Fibroblast of skin of back (primary cell): ENCODE results near the gene PCNX2.
A peak's percentile ranks its signal among the peaks of the same experiment; 100 is the strongest.
"Not testable (repeated sequence)": the region's sequence is repeated elsewhere in the genome, so short reads cannot be mapped to it uniquely, and the experiment has no call there.

Experiments
- DNase-seq: peaks from one replicate; pipeline ENCODE4 v3.0.0-alpha.2; 2013

The PCNX2 gene

GRCh38 chr1:233157245-233157644, 138.3 kb downstream of the PCNX2 start:
- no peak for DNase-seq

DNA sequence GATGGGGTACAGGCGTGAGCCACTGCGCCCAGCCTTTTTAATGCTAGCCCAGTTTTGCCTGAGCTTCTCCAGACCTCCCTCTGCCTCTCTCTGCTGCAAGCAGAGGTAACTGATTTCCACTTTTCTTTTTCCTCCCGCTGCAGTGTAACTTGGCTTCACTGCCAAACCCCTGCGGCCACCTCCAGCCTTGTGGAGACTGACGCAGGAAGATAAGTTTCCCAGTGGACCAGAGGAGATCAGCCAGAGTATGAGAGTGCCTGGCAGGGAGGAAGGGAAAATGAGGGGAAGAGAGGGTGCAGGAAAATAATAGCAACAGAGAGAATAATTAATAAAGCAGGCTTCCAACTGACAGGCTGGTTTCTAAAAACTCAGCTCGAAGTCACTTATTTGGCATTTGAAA, 143.7 kb downstream of the PCNX2 start:
- no peak for DNase-seq

GRCh38 chr1:233144434-233144833, 151.1 kb downstream of the PCNX2 start:
- no peak for DNase-seq

GRCh38 chr1:233143241-233143640, 152.3 kb downstream of the PCNX2 start:
- DNase-seq: peak; percentile 12

GRCh38 chr1:233140974-233141373, 154.6 kb downstream of the PCNX2 start:
- no peak for DNase-seq

- DNase-seq: no peak
Observed at GRCh38 chr1:233140499-233140898, 155.0 kb downstream of the PCNX2 start.

DNA sequence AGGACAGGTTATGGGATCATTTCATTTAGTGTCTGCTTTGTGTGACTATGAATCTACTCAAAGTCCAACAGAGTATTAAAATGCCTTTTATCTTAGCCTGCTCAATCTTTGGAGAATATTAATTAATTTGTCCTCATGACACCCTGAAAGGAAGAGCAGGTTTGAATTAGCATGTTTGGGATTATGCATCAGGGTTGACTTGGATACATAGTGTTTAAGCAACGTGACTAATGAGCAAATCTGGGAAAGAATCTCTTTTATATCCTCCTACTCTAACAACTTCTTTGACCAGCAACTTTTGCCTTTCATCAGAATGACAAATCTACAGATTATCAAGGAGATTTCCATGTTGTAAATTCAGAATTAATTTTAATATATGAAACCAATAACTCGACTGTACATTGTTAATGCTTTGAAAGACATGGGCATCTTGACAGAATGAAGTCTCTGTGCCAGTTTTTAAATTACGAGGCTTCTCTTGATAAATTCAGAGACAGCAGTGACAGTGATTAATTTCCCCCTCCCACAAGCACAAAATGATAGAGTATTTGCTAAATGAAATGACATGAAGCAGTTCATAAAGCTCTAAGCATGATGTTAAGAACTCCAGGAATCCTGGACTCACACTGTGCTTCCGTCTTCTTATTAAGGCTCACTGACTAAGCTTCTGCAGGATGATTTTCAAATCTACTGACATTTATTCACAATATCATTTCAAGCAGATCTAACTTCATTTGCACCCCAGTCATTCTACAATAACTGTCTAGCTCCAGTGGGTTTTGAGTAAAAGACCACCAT, 156.5 kb downstream of the PCNX2 start:
- no peak for DNase-seq

DNA sequence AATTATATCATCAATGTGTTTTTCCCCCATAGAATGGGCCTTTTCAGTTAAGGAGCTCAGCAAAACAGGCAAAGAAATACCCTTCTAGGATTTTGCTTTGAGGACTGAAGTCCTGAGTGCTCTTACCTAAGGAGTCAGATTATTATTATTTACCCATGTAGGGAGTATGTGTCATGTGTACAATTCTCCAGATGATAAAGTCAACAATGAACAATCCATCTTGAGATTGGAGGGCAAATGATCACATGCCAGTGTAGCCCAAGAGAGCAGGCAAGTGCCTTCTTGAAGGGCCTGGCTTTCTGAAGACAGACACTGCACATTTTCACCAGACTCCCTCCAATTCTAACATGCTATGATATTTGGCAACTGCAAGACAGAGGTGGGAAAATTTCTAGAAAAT, 159.7 kb downstream of the PCNX2 start:
- no peak for DNase-seq

GRCh38 chr1:233132445-233132844, 163.1 kb downstream of the PCNX2 start:
- no peak for DNase-seq

- not testable (repeated sequence) for DNase-seq
Observed at GRCh38 chr1:233129031-233129430, 166.5 kb downstream of the PCNX2 start.

DNA sequence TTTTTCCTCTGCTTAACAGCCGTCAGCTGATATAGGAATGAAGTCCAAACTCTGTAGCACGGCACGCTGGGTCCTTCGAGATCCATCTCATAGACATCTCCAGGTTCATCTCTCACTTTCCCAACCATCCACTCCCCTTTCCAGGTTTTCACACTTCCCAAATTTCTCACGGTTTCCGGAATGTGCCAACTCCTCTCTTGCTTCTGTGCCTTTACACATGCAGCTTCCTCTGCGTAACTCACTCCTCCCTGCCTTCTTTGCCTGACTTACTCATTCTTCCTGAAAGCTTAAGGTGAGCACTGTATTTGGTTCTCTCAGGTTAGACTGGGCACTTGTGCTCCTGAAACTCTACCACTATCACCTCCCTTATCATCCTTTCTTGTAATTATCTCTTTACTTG, 168.4 kb downstream of the PCNX2 start:
- no peak for DNase-seq

DNA sequence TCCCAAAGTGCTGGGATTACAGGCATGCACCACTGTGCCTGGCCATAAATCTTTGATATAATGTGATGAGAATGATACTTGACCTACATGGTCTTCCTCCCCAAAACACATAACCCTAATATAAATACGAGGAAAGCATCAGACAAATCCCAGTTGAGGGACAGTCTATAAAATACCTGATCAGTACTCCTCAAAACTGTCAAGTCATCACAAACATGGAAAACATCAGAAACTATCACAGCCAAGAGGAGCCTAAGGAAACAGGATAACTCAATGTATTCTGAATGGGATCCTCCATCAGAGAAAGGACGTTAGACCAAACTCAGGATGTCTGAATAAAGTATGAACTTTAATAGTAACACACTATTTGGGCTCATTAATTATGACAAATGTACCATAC, 172.7 kb downstream of the PCNX2 start:
- DNase-seq: no peak

- DNase-seq: peak; percentile 81
Observed at GRCh38 chr1:233121947-233122559, 173.5 kb downstream of the PCNX2 start.

GRCh38 chr1:233114860-233115259, 180.7 kb downstream of the PCNX2 start:
- DNase-seq: no peak

- peak; percentile 21 for DNase-seq
Observed at GRCh38 chr1:233114159-233114558, 181.4 kb downstream of the PCNX2 start.

DNA sequence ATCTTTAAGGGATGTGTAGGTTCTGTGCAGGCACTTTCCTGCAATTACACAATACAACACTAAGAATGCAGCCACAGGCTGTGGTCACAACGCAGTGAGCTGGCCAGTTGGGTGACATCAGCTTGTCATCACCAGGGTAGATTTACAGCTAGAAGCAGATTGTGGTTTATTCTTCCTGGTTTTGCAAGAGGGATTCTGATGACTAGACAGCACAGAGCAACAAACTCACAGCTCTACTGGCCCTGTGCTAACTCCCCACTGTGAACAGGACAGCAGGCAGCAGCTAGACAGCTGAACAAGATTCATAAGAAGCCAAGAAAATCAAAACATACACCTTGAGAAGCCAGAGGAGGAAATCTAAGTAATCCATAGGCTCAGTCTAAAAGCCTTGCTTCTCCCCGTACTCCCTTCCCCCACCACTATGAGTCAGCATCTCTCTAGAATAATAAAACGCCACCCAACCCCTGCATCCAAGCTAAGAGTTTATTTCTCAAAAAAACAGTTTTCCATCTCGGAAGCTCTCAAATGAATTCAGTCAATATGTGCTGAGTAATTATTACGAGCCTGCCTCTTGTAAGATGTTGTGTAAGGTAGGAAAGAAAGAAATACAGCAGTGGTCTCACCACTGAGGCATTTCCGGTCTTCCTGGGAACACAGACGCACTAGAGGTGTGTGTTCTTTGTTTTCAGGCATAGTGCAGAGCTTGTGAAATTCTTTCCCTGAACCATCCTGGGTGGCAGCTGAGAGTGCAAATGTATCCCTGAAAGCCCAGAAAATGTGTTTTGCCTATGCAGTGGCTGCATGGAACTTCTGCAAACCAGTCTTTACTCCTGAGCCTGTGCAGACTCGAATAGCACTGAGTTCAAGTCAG, 182.3 kb downstream of the PCNX2 start:
- DNase-seq: peak; percentile 100

DNA sequence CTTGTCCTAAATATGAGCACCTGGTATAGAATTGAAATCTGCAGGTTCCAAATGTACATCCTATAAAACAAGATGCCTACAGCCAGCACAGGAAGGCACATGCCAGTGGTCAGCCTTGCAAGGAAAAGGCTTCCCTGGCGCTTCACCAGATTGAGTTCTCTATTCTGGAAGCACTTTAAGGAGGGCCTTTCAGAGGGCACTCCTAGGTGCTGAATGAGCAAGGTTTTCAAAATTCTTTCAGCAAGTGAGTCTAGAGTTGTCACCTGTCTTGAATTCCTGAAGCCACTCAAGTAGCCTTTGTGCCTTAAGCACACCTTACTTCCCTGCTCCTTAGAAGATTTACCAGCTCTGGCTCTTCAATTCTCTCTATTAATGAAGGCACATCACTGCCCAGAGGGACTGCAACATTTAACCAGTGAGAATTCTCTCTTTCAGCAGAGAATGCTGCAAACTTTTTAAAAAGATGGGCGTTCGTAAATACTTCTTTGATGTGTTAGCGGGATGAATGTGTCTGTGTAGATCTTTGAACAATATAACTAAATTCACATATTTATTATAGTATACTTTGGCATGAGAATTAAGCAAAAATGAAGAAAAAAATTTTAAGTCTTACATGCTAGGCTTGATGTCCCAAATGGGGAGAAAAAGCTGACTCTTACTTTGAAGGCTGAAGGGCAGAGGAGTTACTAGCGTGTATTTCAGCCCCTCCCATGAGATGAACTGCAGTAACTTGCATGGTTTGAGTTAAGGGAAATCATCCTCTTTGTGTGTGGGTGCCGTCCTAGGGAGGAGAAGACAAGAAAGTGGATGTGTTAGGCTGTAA, 183.1 kb downstream of the PCNX2 start:
- DNase-seq: peak; percentile 16

GRCh38 chr1:233111731-233112130, 183.8 kb downstream of the PCNX2 start:
- no peak for DNase-seq

DNA sequence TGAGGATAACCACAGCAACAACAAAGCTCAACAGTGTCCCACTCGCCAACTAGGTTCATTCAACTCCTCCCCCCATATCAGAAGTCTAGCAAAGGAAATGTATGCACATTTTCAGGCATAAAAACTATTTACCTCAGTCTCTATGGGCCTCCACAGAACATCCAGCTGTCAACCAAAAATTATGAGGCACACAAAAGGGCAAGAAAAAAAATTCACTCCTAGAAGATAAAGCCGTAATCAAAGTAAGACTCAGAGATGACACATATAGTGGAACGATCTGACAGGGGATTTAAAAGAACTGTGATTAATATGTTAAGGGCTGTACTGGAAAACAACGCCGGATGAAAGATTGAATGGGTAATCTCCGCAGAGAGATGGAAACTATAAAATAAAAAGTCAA, 186.4 kb downstream of the PCNX2 start:
- DNase-seq: no peak

- DNase-seq: not testable (repeated sequence)
Observed at GRCh38 chr1:233107716-233108130, 187.8 kb downstream of the PCNX2 start.

DNA sequence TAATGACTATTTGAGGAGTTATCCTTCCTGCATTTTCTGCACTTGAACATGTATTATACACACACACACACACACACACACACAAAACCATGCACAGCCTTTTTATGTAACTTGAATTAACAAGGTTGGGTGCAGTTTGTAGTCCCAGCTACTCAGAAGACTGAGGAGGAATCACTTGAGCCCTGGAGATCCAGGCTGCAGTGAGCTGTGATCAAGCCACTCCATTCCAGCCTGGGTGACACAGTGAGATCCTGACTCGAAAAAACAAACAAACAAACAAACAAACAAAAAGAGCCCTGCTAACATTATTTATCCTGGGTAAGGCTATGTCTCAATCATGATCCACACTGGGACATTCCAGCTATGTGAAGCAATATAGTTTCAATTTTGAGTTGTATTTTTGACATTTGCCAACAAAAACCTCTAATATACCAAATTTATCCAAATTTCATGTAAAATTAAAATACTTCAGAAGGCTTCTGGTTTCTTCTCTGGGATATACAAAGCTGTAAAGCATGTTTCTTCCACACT, 188.3 kb downstream of the PCNX2 start:
- DNase-seq: no peak

- no peak for DNase-seq
Observed at GRCh38 chr1:233105225-233105624, 190.3 kb downstream of the PCNX2 start.
